CD4-positive, alpha-beta T cell treated with Interleukin-17A for 4 hours (primary cell): ENCODE data around the gene TTC7B.
"Not testable (repeated sequence)": the region's sequence is repeated elsewhere in the genome, so short reads cannot be mapped to it uniquely, and the experiment has no call there.

Experiments used
- DNase-seq: peaks from one replicate; pipeline ENCODE4 v3.0.0-alpha.2; 2020; ENCODE audit warnings: mixed read lengths

The TTC7B gene

GRCh38 chr14:90815822-90816662 is at the start of gene TTC7B:
TSS of gene TTC7B (minus strand) at chr14:90816430. CDS start at chr14:90816295, 135 bp downstream.
- peak; percentile 54 for DNase-seq

- DNase-seq = no peak
These were observed 48.5 kb upstream of the TTC7B start for GRCh38 chr14:90864741-90865140.

GRCh38 chr14:90858511-90858910 is 42.3 kb upstream of the TTC7B start:
- no peak for DNase-seq

GRCh38 chr14:90857866-90858265 is 41.6 kb upstream of the TTC7B start:
- DNase-seq = no peak

GRCh38 chr14:90856115-90856514 is 39.9 kb upstream of the TTC7B start:
- not testable (repeated sequence) for DNase-seq

- no peak for DNase-seq
These were observed 36.9 kb upstream of the TTC7B start for GRCh38 chr14:90853116-90853515.

- DNase-seq = no peak
These were observed 35.3 kb upstream of the TTC7B start for GRCh38 chr14:90851327-90852036.

- no peak for DNase-seq
These were observed 34.3 kb upstream of the TTC7B start for GRCh38 chr14:90850487-90850886.

- DNase-seq = no peak
These were observed 33.7 kb upstream of the TTC7B start for GRCh38 chr14:90849787-90850444.

GRCh38 chr14:90848944-90849731 is 32.9 kb upstream of the TTC7B start:
- DNase-seq = no peak

- DNase-seq = no peak
These were observed 30.3 kb upstream of the TTC7B start for GRCh38 chr14:90846511-90846910.

GRCh38 chr14:90844321-90844720 is 28.1 kb upstream of the TTC7B start:
- DNase-seq = no peak

GRCh38 chr14:90842726-90843125 is 26.5 kb upstream of the TTC7B start:
- DNase-seq = no peak

GRCh38 chr14:90840667-90841066 is 24.4 kb upstream of the TTC7B start:
- not testable (repeated sequence) for DNase-seq

GRCh38 chr14:90839889-90840266 is 23.6 kb upstream of the TTC7B start:
- DNase-seq = no peak

- DNase-seq = no peak
These were observed 23.0 kb upstream of the TTC7B start for GRCh38 chr14:90839024-90839888.

- DNase-seq = not testable (repeated sequence)
These were observed 22.3 kb upstream of the TTC7B start for GRCh38 chr14:90838531-90838930.

- no peak for DNase-seq
These were observed 21.1 kb upstream of the TTC7B start for GRCh38 chr14:90837355-90837754.

GRCh38 chr14:90836692-90837063 is 20.4 kb upstream of the TTC7B start:
- DNase-seq = no peak

GRCh38 chr14:90831821-90832220 is 15.6 kb upstream of the TTC7B start:
- DNase-seq = no peak

- no peak for DNase-seq
These were observed 14.9 kb upstream of the TTC7B start for GRCh38 chr14:90830931-90831701.
